MM.1S (cell line): ENCODE measurements around the gene CNIH3.

Experiments used
- EZH2phosphoT487 ChIP-seq: fragments of 300-600 bp; sonication (generic); IDR thresholded peaks from 2 replicates; pipeline ENCODE4 v1.6.1; 2018; ENCODE audit warnings: antibody characterized with exemption, low read length
- TF ChIP-seq, protein P1 (sequence below): fragments of 300-600 bp; sonication (generic); IDR thresholded peaks from 2 replicates; pipeline ENCODE4 v1.5.1; 2016; ENCODE audit warnings: antibody characterized with exemption, low read length, mixed read lengths

GRCh38 chr1:224605482-224606181 lies 10.5 kb upstream of the CNIH3 start:
- TF ChIP-seq, protein P1, sequence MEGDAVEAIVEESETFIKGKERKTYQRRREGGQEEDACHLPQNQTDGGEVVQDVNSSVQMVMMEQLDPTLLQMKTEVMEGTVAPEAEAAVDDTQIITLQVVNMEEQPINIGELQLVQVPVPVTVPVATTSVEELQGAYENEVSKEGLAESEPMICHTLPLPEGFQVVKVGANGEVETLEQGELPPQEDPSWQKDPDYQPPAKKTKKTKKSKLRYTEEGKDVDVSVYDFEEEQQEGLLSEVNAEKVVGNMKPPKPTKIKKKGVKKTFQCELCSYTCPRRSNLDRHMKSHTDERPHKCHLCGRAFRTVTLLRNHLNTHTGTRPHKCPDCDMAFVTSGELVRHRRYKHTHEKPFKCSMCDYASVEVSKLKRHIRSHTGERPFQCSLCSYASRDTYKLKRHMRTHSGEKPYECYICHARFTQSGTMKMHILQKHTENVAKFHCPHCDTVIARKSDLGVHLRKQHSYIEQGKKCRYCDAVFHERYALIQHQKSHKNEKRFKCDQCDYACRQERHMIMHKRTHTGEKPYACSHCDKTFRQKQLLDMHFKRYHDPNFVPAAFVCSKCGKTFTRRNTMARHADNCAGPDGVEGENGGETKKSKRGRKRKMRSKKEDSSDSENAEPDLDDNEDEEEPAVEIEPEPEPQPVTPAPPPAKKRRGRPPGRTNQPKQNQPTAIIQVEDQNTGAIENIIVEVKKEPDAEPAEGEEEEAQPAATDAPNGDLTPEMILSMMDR: no peak
- no peak for TF ChIP-seq EZH2phosphoT487
